Fibroblast of the conjunctiva (primary cell): Measurements from ENCODE around the gene ABHD15.

Experiments used
- DNase-seq: peaks from one replicate; pipeline ENCODE4 v3.0.0-alpha.2; 2010; ENCODE audit warnings: low read depth

ABHD15 gene

GRCh38 chr17:29518359-29518758, 48.5 kb downstream of the ABHD15 start:
- no peak for DNase-seq

GRCh38 chr17:29514792-29515191, 52.0 kb downstream of the ABHD15 start:
- peak; percentile 10 for DNase-seq

GRCh38 chr17:29510953-29511352, 55.9 kb downstream of the ABHD15 start:
- no peak for DNase-seq
